HG03064 (cell line): ENCODE measurements around the gene SCTR.

ENCODE experiments used
- ATAC-seq: cut with Tn5 transposase; IDR thresholded peaks from one replicate; pipeline ENCODE4 v1.9.1; 2021; ENCODE audit warnings: low read depth; ENCODE audit not compliant: unreplicated experiment

Gene SCTR

GRCh38 chr2:119523952-119524694, at the start of gene SCTR:
TSS of gene SCTR (minus strand) at chr2:119524483. CDS start at chr2:119524226, 257 bp downstream.
- no peak for ATAC-seq

GRCh38 chr2:119567292-119567691, 43.0 kb upstream of the SCTR start:
- ATAC-seq, result no peak

- no peak for ATAC-seq
These were observed 41.2 kb upstream of the SCTR start for GRCh38 chr2:119565481-119565880.

GRCh38 chr2:119553687-119554344, 29.5 kb upstream of the SCTR start:
- no peak for ATAC-seq

- ATAC-seq, result no peak
These were observed 28.6 kb upstream of the SCTR start for GRCh38 chr2:119552902-119553301.

- ATAC-seq, result no peak
These were observed 26.6 kb upstream of the SCTR start for GRCh38 chr2:119550856-119551255.

GRCh38 chr2:119550346-119550745, 26.1 kb upstream of the SCTR start:
- no peak for ATAC-seq

GRCh38 chr2:119549241-119549640, 25.0 kb upstream of the SCTR start:
- ATAC-seq, result no peak

GRCh38 chr2:119548516-119549120, 24.3 kb upstream of the SCTR start:
- no peak for ATAC-seq

- ATAC-seq, result no peak
These were observed 22.1 kb upstream of the SCTR start for GRCh38 chr2:119546447-119546767.

- ATAC-seq, result no peak
These were observed 21.6 kb upstream of the SCTR start for GRCh38 chr2:119545754-119546446.

- no peak for ATAC-seq
These were observed 20.7 kb upstream of the SCTR start for GRCh38 chr2:119544939-119545475.

- ATAC-seq, result no peak
These were observed 20.0 kb upstream of the SCTR start, which contains the start of gene CFAP221 for GRCh38 chr2:119544075-119544938. TSS of gene CFAP221 (plus strand) at chr2:119544449. CDS start at chr2:119546132, 1,683 bp downstream.

GRCh38 chr2:119541476-119541875, 17.2 kb upstream of the SCTR start:
- no peak for ATAC-seq

GRCh38 chr2:119537792-119538191, 13.5 kb upstream of the SCTR start:
- ATAC-seq, result no peak

GRCh38 chr2:119536707-119537106, 12.4 kb upstream of the SCTR start:
- ATAC-seq, result no peak

- no peak for ATAC-seq
These were observed 11.9 kb upstream of the SCTR start for GRCh38 chr2:119536211-119536610.

- no peak for ATAC-seq
These were observed 9.3 kb upstream of the SCTR start for GRCh38 chr2:119533560-119533959.

- ATAC-seq, result no peak
These were observed 7.0 kb upstream of the SCTR start for GRCh38 chr2:119531292-119531691.

- ATAC-seq, result no peak
These were observed 3.7 kb upstream of the SCTR start for GRCh38 chr2:119527999-119528398.
